Keratinocyte (primary cell): ENCODE measurements around the gene OPN1SW. TPM values are rescaled to one million over a fixed set of nuclear protein-coding genes. Genes with fewer than 3 reads are reported as not detected.

Experiments used
- DNase-seq: peaks from one replicate; pipeline ENCODE4 v3.0.0-alpha.2; 2011; ENCODE audit warnings: low read depth, missing footprints, low spot score
- FAIRE-seq: peaks from 2 replicates; lab custom pipeline; 2011; peaks lifted over from hg19 to GRCh38; lab: Jason Lieb, UNC
- H2AFZ ChIP-seq: 2 replicates; pipeline ENCODE4 v1.6.0; 2012; ENCODE audit warnings: low read length, control low read depth, inconsistent platforms; ENCODE audit not compliant: control insufficient read depth
- H3K27ac ChIP-seq: 2 replicates; pipeline ENCODE4 v1.5.1; 2011; ENCODE audit warnings: low read length; ENCODE audit not compliant: control insufficient read depth, insufficient read depth
- H3K27me3 ChIP-seq: 3 replicates; pipeline ENCODE4 v1.6.0; 2011; ENCODE audit warnings: low read length; ENCODE audit not compliant: control insufficient read depth, insufficient read depth; ENCODE audit errors: extremely low read depth
- H3K36me3 ChIP-seq, 2 experiments: 2 replicates in 1 of 2; 3 replicates in 1 of 2; pipeline ENCODE4 v1.5.1; 2011; ENCODE audit warnings: low read length in 2 of 2, mild to moderate bottlenecking in 1 of 2; ENCODE audit not compliant: control insufficient read depth in 2 of 2, insufficient read depth in 2 of 2; ENCODE audit errors: extremely low read depth in 1 of 2
- H3K4me1 ChIP-seq: 3 replicates; pipeline ENCODE4 v1.5.1; 2011; ENCODE audit warnings: low read length; ENCODE audit not compliant: control insufficient read depth, insufficient read depth; ENCODE audit errors: extremely low read depth
- H3K4me2 ChIP-seq: 3 replicates; pipeline ENCODE4 v1.6.0; 2011; ENCODE audit warnings: low read depth, low read length; ENCODE audit not compliant: control insufficient read depth, insufficient read depth; ENCODE audit errors: extremely low read depth
- H3K4me3 ChIP-seq, 3 experiments: fragments of 200-600 bp in 1 of 3; sonication (generic) in 1 of 3; 2 replicates in 2 of 3; 3 replicates in 1 of 3; pipeline ENCODE4 v1.5.1; 2011 to 2016; ENCODE audit warnings: low read length in 3 of 3, mild to moderate bottlenecking in 3 of 3, control low read depth in 2 of 3, inconsistent platforms in 1 of 3, low read depth in 1 of 3, mixed read lengths in 1 of 3, mixed run types in 1 of 3, moderate library complexity in 1 of 3; ENCODE audit not compliant: control insufficient read depth in 2 of 3, insufficient read depth in 2 of 3; ENCODE audit errors: extremely low read depth in 1 of 3
- H3K79me2 ChIP-seq: 2 replicates; pipeline ENCODE4 v1.6.0; 2012; ENCODE audit warnings: low read length; ENCODE audit not compliant: control insufficient read depth, insufficient read depth
- H3K9ac ChIP-seq: 3 replicates; pipeline ENCODE4 v1.6.0; 2011; ENCODE audit warnings: low read length; ENCODE audit not compliant: control insufficient read depth, insufficient read depth; ENCODE audit errors: extremely low read depth
- H3K9me1 ChIP-seq: 3 replicates; pipeline ENCODE4 v1.6.0; 2011; ENCODE audit warnings: low read length; ENCODE audit not compliant: control insufficient read depth, insufficient read depth; ENCODE audit errors: extremely low read depth
- H3K9me3 ChIP-seq: 2 replicates; pipeline ENCODE4 v1.5.1; 2012; ENCODE audit warnings: low read depth, low read length; ENCODE audit not compliant: control insufficient read depth
- H4K20me1 ChIP-seq: 3 replicates; pipeline ENCODE4 v1.6.0; 2011; ENCODE audit warnings: low read length; ENCODE audit not compliant: control insufficient read depth, insufficient read depth; ENCODE audit errors: extremely low read depth
- CTCF ChIP-seq, 3 experiments: IDR thresholded peaks in 1 of 3; conservative IDR thresholded peaks in 1 of 3; optimal IDR thresholded peaks in 1 of 3; 2 replicates in 2 of 3; 3 replicates in 1 of 3; pipeline versions ENCODE3 to v1.5.1; 2011; ENCODE audit warnings: low read length in 3 of 3, mild to moderate bottlenecking in 3 of 3, moderate library complexity in 2 of 3, control low read depth in 1 of 3, inconsistent platforms in 1 of 3; ENCODE audit not compliant: insufficient read depth in 2 of 3; ENCODE audit errors: extremely low read depth in 1 of 3
- EZH2 ChIP-seq: IDR thresholded peaks from one replicate; pipeline ENCODE4 v1.6.1; 2012; ENCODE audit warnings: inconsistent platforms, mild to moderate bottlenecking, low read length, moderate library complexity
- dilution Hi-C: fragments of 300-500 bp; cut with MboI; formaldehyde crosslinking; loops from one replicate; pipeline ENCODE4 v1.7.0; 2020; ENCODE audit warnings: low sequenced_read_pairs; ENCODE audit not compliant: extremely low pct_ligation_motif_present
- polyA plus RNA-seq, 5 experiments: library from polyadenylated mRNA; depleted of rRNA in 3 of 5; stranded (reverse) in 3 of 5; stranded (forward) in 1 of 5; unstranded in 1 of 5; fragments of >200 nt; gene quantifications; 1 replicate in 1 of 5; 2 replicates in 3 of 5; 3 replicates in 1 of 5; pipeline versions ENCODE4 v1.2.1 to v1.2.3, GENCODE V29; 2011 to 2012; ENCODE audit warnings: missing spikeins in 2 of 5, low read depth in 1 of 5, low replicate concordance in 1 of 5

Gene OPN1SW
- polyA plus RNA-seq, 1 donor (not counting 4 experiments of a cell fraction or from before 2014, with no cell fraction given) = not detected

GRCh38 chr7:128727239-128727638 lies 48.4 kb downstream of the OPN1SW start:
- H3K27ac ChIP-seq = peak overlapping the region; percentile 40
- H3K9me3 ChIP-seq = no peaks in the 10 kb centered on the region
- H3K79me2 ChIP-seq = no peaks in the 10 kb centered on the region
- H3K4me1 ChIP-seq = peaks cover 26% of the 10 kb centered on the region
- H4K20me1 ChIP-seq = no peaks in the 10 kb centered on the region
- H3K4me3 ChIP-seq = no peak overlapping the region
- H2AFZ ChIP-seq = no peak overlapping the region
- dilution Hi-C loops = no loop called here
- H3K9me1 ChIP-seq = no peaks in the 10 kb centered on the region
- no peak overlapping the region for H3K9ac ChIP-seq
- no peaks in the 10 kb centered on the region for H3K36me3 ChIP-seq
- H3K27me3 ChIP-seq = no peaks in the 10 kb centered on the region
- FAIRE-seq (peak; percentile 98), DNase-seq (no peak)
- peak overlapping the region; percentile 7 for H3K4me2 ChIP-seq
- TF ChIP-seq CTCF (optimal IDR thresholded peaks at IDR 0.05 in 1 of 3, IDR thresholded peaks at IDR 0.05 in 1 of 3, conservative IDR thresholded peaks at IDR 0.05 in 1 of 3; ENCODE audit: extremely low read depth in 1 of 3, insufficient read depth in 2 of 3, low read length in 3 of 3) (no peak), EZH2 (no peak)

GRCh38 chr7:128726737-128727072 lies 48.9 kb downstream of the OPN1SW start:
- Histone ChIP-seq H3K9ac (no peak overlapping the region), H2AFZ (no peak overlapping the region), H3K36me3 (no peaks in the 10 kb centered on the region), H3K27ac (peak overlapping the region; percentile 39), H3K27me3 (no peaks in the 10 kb centered on the region), H3K9me1 (no peaks in the 10 kb centered on the region), H4K20me1 (no peaks in the 10 kb centered on the region), H3K4me3 (no peak overlapping the region), H3K4me2 (peak overlapping the region; percentile 7), H3K79me2 (no peaks in the 10 kb centered on the region), H3K4me1 (peaks cover 26% of the 10 kb centered on the region), H3K9me3 (no peaks in the 10 kb centered on the region)
- no peak for TF ChIP-seq CTCF (optimal IDR thresholded peaks at IDR 0.05 in 1 of 3, IDR thresholded peaks at IDR 0.05 in 1 of 3, conservative IDR thresholded peaks at IDR 0.05 in 1 of 3; ENCODE audit: extremely low read depth in 1 of 3, insufficient read depth in 2 of 3, low read length in 3 of 3)
- TF ChIP-seq EZH2 = no peak
- dilution Hi-C loops = no loop called here
- no peak for DNase-seq
- no peak for FAIRE-seq
